Fibroblast of skin of scalp (primary cell): ENCODE measurements around the gene ZBTB46. TPM values are rescaled to one million over a fixed set of nuclear protein-coding genes. Genes with fewer than 3 reads are reported as not detected.
"Not testable (repeated sequence)": the region's sequence is repeated elsewhere in the genome, so short reads cannot be mapped to it uniquely, and the experiment has no call there.

Experiments used
- DNase-seq: peaks from one replicate; pipeline ENCODE4 v3.0.0-alpha.2; 2013
- polyA plus RNA-seq, 2 experiments: library from polyadenylated mRNA; unstranded; fragments of 120-200 nt; gene quantifications; one replicate each; pipeline ENCODE4 v1.2.1, GENCODE V29; 2013; ENCODE audit not compliant: insufficient read length in 2 of 2

Gene ZBTB46
- 0.77 TPM for polyA plus RNA-seq (2013, experiment 1 of 2; ENCODE audit: insufficient read length)
- polyA plus RNA-seq (2013, experiment 2 of 2; ENCODE audit: insufficient read length), result 1.1 TPM

- peak; percentile 55 for DNase-seq
Observed at GRCh38 chr20:63830841-63831588, at the start of gene ZBTB46. TSS of gene ZBTB46 (minus strand) at chr20:63831264. CDS start at chr20:63790757, 40,507 bp downstream.

- DNase-seq, result no peak
Observed at GRCh38 chr20:63878899-63879663, 48.0 kb upstream of the ZBTB46 start.

GRCh38 chr20:63877755-63878470 is 46.8 kb upstream of the ZBTB46 start:
- no peak for DNase-seq

GRCh38 chr20:63876489-63877036 is 45.5 kb upstream of the ZBTB46 start:
- no peak for DNase-seq

GRCh38 chr20:63874241-63874640 is 43.2 kb upstream of the ZBTB46 start:
- DNase-seq, result not testable (repeated sequence)

GRCh38 chr20:63873477-63873971 is 42.5 kb upstream of the ZBTB46 start:
- no peak for DNase-seq

GRCh38 chr20:63868264-63868663 is 37.2 kb upstream of the ZBTB46 start:
- DNase-seq, result no peak

- not testable (repeated sequence) for DNase-seq
Observed at GRCh38 chr20:63867042-63867441, 36.0 kb upstream of the ZBTB46 start.

GRCh38 chr20:63864978-63865640 is 34.0 kb upstream of the ZBTB46 start, which contains the start of gene TPD52L2:
TSS of gene TPD52L2 (plus strand) at chr20:63865270. CDS start at chr20:63865366, 96 bp downstream.
- DNase-seq, result peak; percentile 98

- DNase-seq, result no peak
Observed at GRCh38 chr20:63864545-63864977, 33.5 kb upstream of the ZBTB46 start.

GRCh38 chr20:63863798-63864544 is 32.9 kb upstream of the ZBTB46 start:
- peak; percentile 72 for DNase-seq

GRCh38 chr20:63863021-63863797 is 32.1 kb upstream of the ZBTB46 start:
- no peak for DNase-seq

GRCh38 chr20:63861981-63862901 is 31.2 kb upstream of the ZBTB46 start:
- no peak for DNase-seq

- DNase-seq, result no peak
Observed at GRCh38 chr20:63861365-63861934, 30.4 kb upstream of the ZBTB46 start, which contains the start of gene ABHD16B. TSS of gene ABHD16B (plus strand) at chr20:63861498. CDS start at chr20:63861541, 43 bp downstream.

GRCh38 chr20:63860325-63861051 is 29.4 kb upstream of the ZBTB46 start:
- no peak for DNase-seq

GRCh38 chr20:63859166-63859699 is 28.2 kb upstream of the ZBTB46 start:
- DNase-seq, result no peak

- DNase-seq, result no peak
Observed at GRCh38 chr20:63858393-63859165, 27.5 kb upstream of the ZBTB46 start.
